Measurements from ENCODE around the gene SIGLEC9. TPM values are rescaled to one million over a fixed set of nuclear protein-coding genes. Genes with fewer than 3 reads are reported as not detected.
"Not testable (repeated sequence)": the region's sequence is repeated elsewhere in the genome, so short reads cannot be mapped to it uniquely, and the experiment has no call there.

Gene SIGLEC9
- total RNA-seq, 1 donor from 2014 or later, result not detected

DNA sequence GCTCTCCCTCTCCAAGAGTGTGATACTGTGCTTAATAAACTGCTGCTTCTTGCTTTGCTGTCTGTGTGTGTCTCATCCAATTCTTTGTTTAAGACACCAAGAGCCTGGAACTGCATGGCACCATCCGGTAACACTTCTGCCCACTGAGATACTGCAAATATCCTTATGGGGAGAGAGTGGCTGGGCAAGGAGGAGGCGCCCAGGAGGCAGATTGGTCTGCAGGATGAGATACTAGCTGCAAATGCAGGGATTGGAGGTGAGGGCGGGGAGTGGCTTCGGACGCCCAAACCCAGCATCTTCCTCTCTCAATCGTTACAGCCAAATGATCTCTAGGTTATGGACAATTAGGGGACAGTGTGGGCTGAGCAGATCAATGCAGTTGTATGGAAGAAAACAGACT, 15.7 kb downstream of the SIGLEC9 start:
- no peak overlapping the region for H3K4me3 Mint-ChIP-seq

DNA sequence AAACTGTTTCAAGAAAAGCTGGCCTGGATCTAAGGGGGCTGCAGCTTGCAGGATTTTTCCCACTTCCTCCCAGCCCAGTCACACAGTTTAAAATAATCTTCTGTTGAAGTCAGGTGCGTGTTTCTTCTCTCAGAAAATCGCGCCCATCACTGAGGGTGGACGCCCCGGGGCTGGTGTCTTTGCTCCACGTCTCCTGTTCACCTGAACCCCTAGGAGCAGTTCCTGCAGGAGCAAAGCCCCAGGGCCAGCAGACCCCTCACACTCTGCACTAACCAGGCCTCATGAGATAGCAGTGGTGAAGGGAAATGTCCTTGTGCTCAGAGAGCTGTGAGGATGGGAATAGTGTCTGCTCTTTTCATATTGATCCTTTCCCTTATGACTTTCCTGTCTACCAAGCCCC, 16.5 kb downstream of the SIGLEC9 start:
- Mint-ChIP-seq H3K27ac (no peak overlapping the region), H3K4me3 (no peak overlapping the region), H3K4me1 (ENCODE audit: unreplicated experiment) (no peaks in the 10 kb centered on the region), H3K9me3 (no peaks in the 10 kb centered on the region), H3K36me3 (no peaks in the 10 kb centered on the region), H3K27me3 (peaks cover 41% of the 10 kb centered on the region)
- DNase-seq (ENCODE audit: extremely low spot score, unreplicated experiment), result no peak
- TF ChIP-seq, protein P1, sequence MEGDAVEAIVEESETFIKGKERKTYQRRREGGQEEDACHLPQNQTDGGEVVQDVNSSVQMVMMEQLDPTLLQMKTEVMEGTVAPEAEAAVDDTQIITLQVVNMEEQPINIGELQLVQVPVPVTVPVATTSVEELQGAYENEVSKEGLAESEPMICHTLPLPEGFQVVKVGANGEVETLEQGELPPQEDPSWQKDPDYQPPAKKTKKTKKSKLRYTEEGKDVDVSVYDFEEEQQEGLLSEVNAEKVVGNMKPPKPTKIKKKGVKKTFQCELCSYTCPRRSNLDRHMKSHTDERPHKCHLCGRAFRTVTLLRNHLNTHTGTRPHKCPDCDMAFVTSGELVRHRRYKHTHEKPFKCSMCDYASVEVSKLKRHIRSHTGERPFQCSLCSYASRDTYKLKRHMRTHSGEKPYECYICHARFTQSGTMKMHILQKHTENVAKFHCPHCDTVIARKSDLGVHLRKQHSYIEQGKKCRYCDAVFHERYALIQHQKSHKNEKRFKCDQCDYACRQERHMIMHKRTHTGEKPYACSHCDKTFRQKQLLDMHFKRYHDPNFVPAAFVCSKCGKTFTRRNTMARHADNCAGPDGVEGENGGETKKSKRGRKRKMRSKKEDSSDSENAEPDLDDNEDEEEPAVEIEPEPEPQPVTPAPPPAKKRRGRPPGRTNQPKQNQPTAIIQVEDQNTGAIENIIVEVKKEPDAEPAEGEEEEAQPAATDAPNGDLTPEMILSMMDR (conservative IDR thresholded peaks at IDR 0.05), result no peak

More for the DNA sequence above, 15.7 kb downstream of the SIGLEC9 start:
- Mint-ChIP-seq H3K27ac (no peak overlapping the region), H3K9me3 (peaks cover under 1% of the 10 kb centered on the region), H3K27me3 (peaks cover 45% of the 10 kb centered on the region), H3K36me3 (no peaks in the 10 kb centered on the region), H3K4me1 (ENCODE audit: unreplicated experiment) (no peaks in the 10 kb centered on the region)
- DNase-seq (ENCODE audit: extremely low spot score, unreplicated experiment), result no peak
- TF ChIP-seq, protein P1 (conservative IDR thresholded peaks at IDR 0.05), result no peak

DNA sequence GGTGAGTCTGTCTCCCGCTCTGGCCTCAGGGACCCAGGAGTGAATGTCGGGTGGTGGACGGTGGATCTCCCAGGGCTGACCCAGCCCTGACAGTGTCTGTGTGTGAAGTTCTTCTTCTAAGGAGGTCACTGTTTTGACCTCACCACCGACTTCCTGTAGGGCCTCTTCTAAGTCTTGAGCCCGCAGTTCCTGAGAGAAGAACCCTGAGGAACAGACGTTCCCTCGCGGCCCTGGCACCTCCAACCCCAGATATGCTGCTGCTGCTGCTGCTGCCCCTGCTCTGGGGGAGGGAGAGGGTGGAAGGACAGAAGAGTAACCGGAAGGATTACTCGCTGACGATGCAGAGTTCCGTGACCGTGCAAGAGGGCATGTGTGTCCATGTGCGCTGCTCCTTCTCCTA, 17.4 kb downstream of the SIGLEC9 start, which contains the start of gene SIGLEC7:
SIGLEC7 (plus strand) TSS at position 183 of the 400 bp plus-strand sequence; CDS start at position 252, 69 bp downstream.
- Mint-ChIP-seq H3K27ac (no peak within 1 kb of the TSS), H3K36me3 (no peaks in the 10 kb centered on the region), H3K27me3 (peaks cover 36% of the 10 kb centered on the region), H3K4me3 (no peak within 1 kb of the TSS), H3K9me3 (no peaks in the 10 kb centered on the region), H3K4me1 (ENCODE audit: unreplicated experiment) (no peaks in the 10 kb centered on the region)
- TF ChIP-seq, protein P1 (conservative IDR thresholded peaks at IDR 0.05), result no peak
- no peak for DNase-seq (ENCODE audit: extremely low spot score, unreplicated experiment)

DNA sequence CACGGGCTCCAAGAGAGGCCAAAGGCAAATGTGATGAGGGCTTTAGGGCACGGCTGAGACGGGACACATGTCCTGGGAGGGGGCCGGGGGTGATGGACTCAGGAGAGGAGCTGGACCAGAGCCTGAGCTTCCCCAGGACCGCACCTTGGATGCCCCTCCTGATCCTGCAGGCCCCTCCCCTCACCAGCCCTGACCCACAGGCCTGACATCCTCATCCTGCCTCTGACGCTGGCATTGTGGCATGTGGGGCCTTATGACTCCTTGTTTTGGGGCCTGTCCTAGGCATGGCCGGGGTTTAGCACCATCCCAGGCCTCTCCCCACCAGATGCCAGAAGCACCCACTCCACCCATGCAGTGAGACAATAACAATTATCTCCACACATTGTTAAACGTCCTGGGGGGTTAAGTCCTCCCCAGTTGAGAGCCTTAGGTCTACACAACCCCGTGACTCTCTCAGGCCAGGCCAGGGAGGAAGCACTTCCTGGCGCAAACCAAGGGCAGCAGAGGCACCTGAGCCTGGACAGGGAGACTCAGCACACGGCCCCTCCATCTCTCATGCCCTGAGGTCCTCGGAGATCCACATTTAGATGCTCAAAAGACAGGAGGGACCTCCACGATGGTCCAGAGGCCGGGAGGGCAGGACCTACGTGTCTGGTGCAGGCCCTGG, 18.2 kb downstream of the SIGLEC9 start:
- peaks cover 35% of the 10 kb centered on the region for H3K27me3 Mint-ChIP-seq
- H3K4me3 Mint-ChIP-seq; DNase-seq (ENCODE audit: extremely low spot score, unreplicated experiment); H3K9me3 Mint-ChIP-seq; H3K27ac Mint-ChIP-seq; H3K36me3 Mint-ChIP-seq; H3K4me1 Mint-ChIP-seq (ENCODE audit: unreplicated experiment): not testable (repeated sequence)

DNA sequence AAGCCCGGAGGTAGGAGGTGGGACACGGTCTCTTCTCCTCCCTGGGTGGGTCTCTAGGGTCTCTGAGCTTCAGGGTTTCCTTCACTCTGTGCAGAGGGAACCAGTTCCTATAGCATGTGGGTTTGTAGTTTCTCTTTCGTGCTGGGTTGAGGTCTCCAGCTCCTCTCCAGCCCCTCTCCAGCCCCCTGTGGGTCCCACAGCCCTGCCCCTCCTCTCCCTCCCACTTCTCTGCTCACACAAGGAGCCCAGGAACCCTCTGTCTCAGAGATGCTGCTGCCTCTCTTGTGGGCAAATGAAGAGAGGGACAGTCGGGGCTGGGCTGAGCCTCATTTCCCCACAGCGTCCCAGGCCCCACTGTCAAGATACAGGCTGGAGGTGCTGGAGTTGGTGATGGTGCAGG, 18.8 kb downstream of the SIGLEC9 start:
- TF ChIP-seq, protein P1 (conservative IDR thresholded peaks at IDR 0.05), result no peak
- H3K4me1 Mint-ChIP-seq (ENCODE audit: unreplicated experiment), result no peaks in the 10 kb centered on the region
- DNase-seq (ENCODE audit: extremely low spot score, unreplicated experiment), result no peak

DNA sequence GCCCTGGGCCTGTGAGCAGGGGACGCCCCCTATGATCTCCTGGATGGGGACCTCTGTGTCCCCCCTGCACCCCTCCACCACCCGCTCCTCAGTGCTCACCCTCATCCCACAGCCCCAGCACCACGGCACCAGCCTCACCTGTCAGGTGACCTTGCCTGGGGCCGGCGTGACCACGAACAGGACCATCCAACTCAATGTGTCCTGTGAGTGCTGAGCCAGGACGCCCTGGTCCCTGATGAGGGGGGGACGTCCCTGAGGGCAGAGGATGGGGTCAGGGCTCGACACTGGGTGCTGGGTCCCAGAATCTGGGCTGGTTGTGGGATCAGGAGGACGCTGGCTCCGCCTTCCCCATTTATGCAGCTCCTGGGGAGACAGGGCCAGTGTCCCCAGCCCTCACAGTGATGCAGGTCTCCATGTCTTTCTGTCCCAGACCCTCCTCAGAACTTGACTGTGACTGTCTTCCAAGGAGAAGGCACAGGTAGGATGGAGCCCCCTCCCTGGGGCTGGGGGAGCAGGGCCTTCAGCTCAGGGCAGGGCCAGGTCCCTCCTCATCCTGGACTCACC, 19.9 kb downstream of the SIGLEC9 start:
- H3K4me1 Mint-ChIP-seq (ENCODE audit: unreplicated experiment), result no peaks in the 10 kb centered on the region
- H3K9me3 Mint-ChIP-seq, result no peaks in the 10 kb centered on the region
- H3K27me3 Mint-ChIP-seq, result peaks cover 26% of the 10 kb centered on the region
- TF ChIP-seq, protein P1 (conservative IDR thresholded peaks at IDR 0.05), result no peak
- H3K27ac Mint-ChIP-seq, result no peak overlapping the region
- H3K4me3 Mint-ChIP-seq, result no peak overlapping the region
- no peak for DNase-seq (ENCODE audit: extremely low spot score, unreplicated experiment)
- no peaks in the 10 kb centered on the region for H3K36me3 Mint-ChIP-seq

More for the DNA sequence above, 18.8 kb downstream of the SIGLEC9 start:
- no peaks in the 10 kb centered on the region for H3K36me3 Mint-ChIP-seq
- H3K27me3 Mint-ChIP-seq, result peaks cover 35% of the 10 kb centered on the region
- H3K4me3 Mint-ChIP-seq, result no peak overlapping the region
- no peak overlapping the region for H3K27ac Mint-ChIP-seq
- H3K9me3 Mint-ChIP-seq, result no peaks in the 10 kb centered on the region

Measured in type B pancreatic cell (in vitro differentiated cells).